T-helper 1 cell treated with Interleukin-12 subunit alpha and Interleukin-12 subunit beta and Interleukin-4 antibody, amounts not matched to agents 30 μg/mL and 1 μg/mL, for 36 hours (primary cell): Measurements from ENCODE around the gene TMTC3.
"Not testable (repeated sequence)": the region's sequence is repeated elsewhere in the genome, so short reads cannot be mapped to it uniquely, and the experiment has no call there.

ENCODE experiments used
- H3K27ac Mint-ChIP-seq: one replicate; pipeline ENCODE4 v1.8.0; 2021; ENCODE audit warnings: mild to moderate bottlenecking, mixed read lengths
- H3K27me3 Mint-ChIP-seq: one replicate; pipeline ENCODE4 v1.8.0; 2021; ENCODE audit warnings: low read depth, mixed read lengths
- H3K36me3 Mint-ChIP-seq: one replicate; pipeline ENCODE4 v1.8.0; 2021; ENCODE audit warnings: low read depth, mixed read lengths
- H3K4me1 Mint-ChIP-seq: one replicate; pipeline ENCODE4 v1.8.0; 2021; ENCODE audit warnings: low read depth, mixed read lengths
- H3K4me3 Mint-ChIP-seq: one replicate; pipeline ENCODE4 v1.8.0; 2021; ENCODE audit warnings: mild to moderate bottlenecking, moderate library complexity, mixed read lengths
- H3K9me3 Mint-ChIP-seq: one replicate; pipeline ENCODE4 v1.8.0; 2021; ENCODE audit warnings: mixed read lengths

The TMTC3 gene

GRCh38 chr12:88141774-88142609 is at the start of gene TMTC3, which contains the start of gene CEP290:
TSS of gene TMTC3 (plus strand) at chr12:88142307. CDS start at chr12:88148316, 6,009 bp downstream.
TSS of gene CEP290 (minus strand) at chr12:88142088. CDS start at chr12:88141307, 781 bp downstream.
- Mint-ChIP-seq H3K4me3 (peak within 1 kb of the TSS; percentile 95), H3K9me3 (no peaks in the 10 kb centered on the region), H3K27ac (peak within 1 kb of the TSS; percentile 92), H3K27me3 (no peaks in the 10 kb centered on the region), H3K4me1 (peaks cover 33% of the 10 kb centered on the region), H3K36me3 (peaks cover 22% of the 10 kb centered on the region)

- Mint-ChIP-seq H3K27me3 (no peaks in the 10 kb centered on the region), H3K27ac (no peak overlapping the region), H3K4me1 (no peaks in the 10 kb centered on the region), H3K4me3 (no peak overlapping the region), H3K9me3 (no peaks in the 10 kb centered on the region), H3K36me3 (peaks cover 3% of the 10 kb centered on the region)
Measured at GRCh38 chr12:88092771-88093170, 49.3 kb upstream of the TMTC3 start.

- no peaks in the 10 kb centered on the region for H3K4me1 Mint-ChIP-seq
- H3K36me3 Mint-ChIP-seq = peaks cover 3% of the 10 kb centered on the region
- H3K27me3 Mint-ChIP-seq = no peaks in the 10 kb centered on the region
- H3K27ac Mint-ChIP-seq = no peak overlapping the region
- H3K9me3 Mint-ChIP-seq = no peaks in the 10 kb centered on the region
- H3K4me3 Mint-ChIP-seq = no peak overlapping the region
Measured at GRCh38 chr12:88093573-88093972, 48.5 kb upstream of the TMTC3 start.

GRCh38 chr12:88108021-88108420 is 34.1 kb upstream of the TMTC3 start:
- no peak overlapping the region for H3K4me3 Mint-ChIP-seq

GRCh38 chr12:88111074-88111652 is 30.9 kb upstream of the TMTC3 start:
- H3K4me1 Mint-ChIP-seq = peaks cover 2% of the 10 kb centered on the region
- no peak overlapping the region for H3K27ac Mint-ChIP-seq
- H3K9me3 Mint-ChIP-seq = no peaks in the 10 kb centered on the region
- H3K4me3 Mint-ChIP-seq = no peak overlapping the region
- peaks cover 14% of the 10 kb centered on the region for H3K36me3 Mint-ChIP-seq
- H3K27me3 Mint-ChIP-seq = no peaks in the 10 kb centered on the region

More at GRCh38 chr12:88108021-88108420, 34.1 kb upstream of the TMTC3 start:
- Mint-ChIP-seq H3K27me3 (no peaks in the 10 kb centered on the region), H3K27ac (no peak overlapping the region), H3K4me1 (peaks cover 2% of the 10 kb centered on the region), H3K36me3 (peaks cover 8% of the 10 kb centered on the region), H3K9me3 (no peaks in the 10 kb centered on the region)

- no peak overlapping the region for H3K4me3 Mint-ChIP-seq
- H3K27ac Mint-ChIP-seq = no peak overlapping the region
- H3K9me3 Mint-ChIP-seq = no peaks in the 10 kb centered on the region
- peaks cover 22% of the 10 kb centered on the region for H3K36me3 Mint-ChIP-seq
- no peaks in the 10 kb centered on the region for H3K27me3 Mint-ChIP-seq
- H3K4me1 Mint-ChIP-seq = peaks cover 2% of the 10 kb centered on the region
Measured at GRCh38 chr12:88113871-88114270, 28.2 kb upstream of the TMTC3 start.

GRCh38 chr12:88122666-88123065 is 19.4 kb upstream of the TMTC3 start:
- no peaks in the 10 kb centered on the region for H3K4me1 Mint-ChIP-seq
- H3K27ac Mint-ChIP-seq = no peak overlapping the region
- no peaks in the 10 kb centered on the region for H3K27me3 Mint-ChIP-seq
- peaks cover 7% of the 10 kb centered on the region for H3K36me3 Mint-ChIP-seq
- H3K4me3 Mint-ChIP-seq = no peak overlapping the region
- H3K9me3 Mint-ChIP-seq = no peaks in the 10 kb centered on the region

- peaks cover 6% of the 10 kb centered on the region for H3K36me3 Mint-ChIP-seq
- no peaks in the 10 kb centered on the region for H3K27me3 Mint-ChIP-seq
- H3K4me3 Mint-ChIP-seq = no peak overlapping the region
- H3K4me1 Mint-ChIP-seq = no peaks in the 10 kb centered on the region
- no peaks in the 10 kb centered on the region for H3K9me3 Mint-ChIP-seq
- no peak overlapping the region for H3K27ac Mint-ChIP-seq
Measured at GRCh38 chr12:88127099-88127498, 15.0 kb upstream of the TMTC3 start.

- Mint-ChIP-seq H3K4me3 (no peak overlapping the region), H3K9me3 (no peaks in the 10 kb centered on the region), H3K27ac (no peak overlapping the region), H3K36me3 (peaks cover 7% of the 10 kb centered on the region), H3K27me3 (no peaks in the 10 kb centered on the region), H3K4me1 (no peaks in the 10 kb centered on the region)
Measured at GRCh38 chr12:88127855-88128254, 14.3 kb upstream of the TMTC3 start.

- Mint-ChIP-seq H3K4me1 (no peaks in the 10 kb centered on the region), H3K4me3 (no peak overlapping the region), H3K27ac (no peak overlapping the region), H3K36me3 (peaks cover 20% of the 10 kb centered on the region), H3K9me3 (no peaks in the 10 kb centered on the region), H3K27me3 (no peaks in the 10 kb centered on the region)
Measured at GRCh38 chr12:88132392-88132791, 9.7 kb upstream of the TMTC3 start.

- H3K36me3 Mint-ChIP-seq = peaks cover 28% of the 10 kb centered on the region
- not testable (repeated sequence) for H3K9me3 Mint-ChIP-seq, H3K4me1 Mint-ChIP-seq, H3K27me3 Mint-ChIP-seq, H3K27ac Mint-ChIP-seq, H3K4me3 Mint-ChIP-seq
Measured at GRCh38 chr12:88133181-88133580, 8.9 kb upstream of the TMTC3 start.

GRCh38 chr12:88139711-88140110 is 2.4 kb upstream of the TMTC3 start:
- not testable (repeated sequence) for H3K27ac Mint-ChIP-seq, H3K9me3 Mint-ChIP-seq, H3K4me3 Mint-ChIP-seq, H3K27me3 Mint-ChIP-seq
- Mint-ChIP-seq H3K4me1 (peaks cover 25% of the 10 kb centered on the region), H3K36me3 (peaks cover 22% of the 10 kb centered on the region)

- H3K27me3 Mint-ChIP-seq = no peaks in the 10 kb centered on the region
- peak overlapping the region; percentile 92 for H3K27ac Mint-ChIP-seq
- H3K36me3 Mint-ChIP-seq = peaks cover 24% of the 10 kb centered on the region
- H3K9me3 Mint-ChIP-seq = no peaks in the 10 kb centered on the region
- peak overlapping the region; percentile 95 for H3K4me3 Mint-ChIP-seq
- H3K4me1 Mint-ChIP-seq = peaks cover 33% of the 10 kb centered on the region
Measured at GRCh38 chr12:88141425-88141773, 708 bp upstream of the TMTC3 start.

GRCh38 chr12:88142610-88142991 is 494 bp downstream of the TMTC3 start:
- Mint-ChIP-seq H3K36me3 (peaks cover 19% of the 10 kb centered on the region), H3K27ac (peak overlapping the region; percentile 92), H3K9me3 (no peaks in the 10 kb centered on the region), H3K4me1 (peaks cover 33% of the 10 kb centered on the region), H3K4me3 (peak overlapping the region; percentile 95), H3K27me3 (no peaks in the 10 kb centered on the region)

- Mint-ChIP-seq H3K27me3 (no peaks in the 10 kb centered on the region), H3K9me3 (no peaks in the 10 kb centered on the region), H3K4me1 (peaks cover 27% of the 10 kb centered on the region), H3K36me3 (peaks cover 8% of the 10 kb centered on the region), H3K4me3 (no peak overlapping the region), H3K27ac (no peak overlapping the region)
Measured at GRCh38 chr12:88144037-88144436, 1.9 kb downstream of the TMTC3 start.
